22Rv1 (cell line): ENCODE results near the gene NFX1.

ENCODE experiments used
- H3K27ac ChIP-seq: fragments of 450-650 bp; 2 replicates; pipeline ENCODE4 v1.5.1; 2017
- ZFX ChIP-seq: fragments of 450-650 bp; IDR thresholded peaks from 2 replicates; pipeline ENCODE4 v1.6.1; 2017; ENCODE audit warnings: antibody characterized with exemption, borderline replicate concordance
- TF ChIP-seq, protein P1 (sequence below): fragments of 450-650 bp; IDR thresholded peaks from 2 replicates; pipeline ENCODE4 v1.5.1; 2017; ENCODE audit warnings: mild to moderate bottlenecking

Gene NFX1

DNA sequence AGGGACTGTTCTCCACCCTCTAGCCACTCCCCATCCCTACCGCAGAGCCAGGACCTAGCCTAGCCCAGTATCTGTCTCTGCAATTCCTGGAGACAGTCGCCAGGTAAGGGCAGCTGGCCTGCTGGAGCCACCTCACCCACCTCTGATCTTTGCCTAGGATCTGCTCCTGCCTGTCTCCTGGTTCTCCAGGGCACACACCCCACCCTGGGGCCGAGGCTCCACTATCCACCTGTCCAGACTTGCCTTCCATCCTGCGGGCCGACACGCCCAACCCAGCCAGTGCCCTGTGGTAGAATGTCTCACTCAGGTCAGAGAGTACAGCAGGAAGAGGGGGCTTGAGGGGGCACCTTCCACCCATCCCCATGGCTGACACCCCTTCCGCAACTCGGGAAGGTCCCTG is 127.8 kb downstream of the NFX1 start:
- H3K27ac ChIP-seq, result peak overlapping the region; percentile 76
- TF ChIP-seq, protein P1, sequence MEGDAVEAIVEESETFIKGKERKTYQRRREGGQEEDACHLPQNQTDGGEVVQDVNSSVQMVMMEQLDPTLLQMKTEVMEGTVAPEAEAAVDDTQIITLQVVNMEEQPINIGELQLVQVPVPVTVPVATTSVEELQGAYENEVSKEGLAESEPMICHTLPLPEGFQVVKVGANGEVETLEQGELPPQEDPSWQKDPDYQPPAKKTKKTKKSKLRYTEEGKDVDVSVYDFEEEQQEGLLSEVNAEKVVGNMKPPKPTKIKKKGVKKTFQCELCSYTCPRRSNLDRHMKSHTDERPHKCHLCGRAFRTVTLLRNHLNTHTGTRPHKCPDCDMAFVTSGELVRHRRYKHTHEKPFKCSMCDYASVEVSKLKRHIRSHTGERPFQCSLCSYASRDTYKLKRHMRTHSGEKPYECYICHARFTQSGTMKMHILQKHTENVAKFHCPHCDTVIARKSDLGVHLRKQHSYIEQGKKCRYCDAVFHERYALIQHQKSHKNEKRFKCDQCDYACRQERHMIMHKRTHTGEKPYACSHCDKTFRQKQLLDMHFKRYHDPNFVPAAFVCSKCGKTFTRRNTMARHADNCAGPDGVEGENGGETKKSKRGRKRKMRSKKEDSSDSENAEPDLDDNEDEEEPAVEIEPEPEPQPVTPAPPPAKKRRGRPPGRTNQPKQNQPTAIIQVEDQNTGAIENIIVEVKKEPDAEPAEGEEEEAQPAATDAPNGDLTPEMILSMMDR, result no peak
- TF ChIP-seq ZFX, result no peak

DNA sequence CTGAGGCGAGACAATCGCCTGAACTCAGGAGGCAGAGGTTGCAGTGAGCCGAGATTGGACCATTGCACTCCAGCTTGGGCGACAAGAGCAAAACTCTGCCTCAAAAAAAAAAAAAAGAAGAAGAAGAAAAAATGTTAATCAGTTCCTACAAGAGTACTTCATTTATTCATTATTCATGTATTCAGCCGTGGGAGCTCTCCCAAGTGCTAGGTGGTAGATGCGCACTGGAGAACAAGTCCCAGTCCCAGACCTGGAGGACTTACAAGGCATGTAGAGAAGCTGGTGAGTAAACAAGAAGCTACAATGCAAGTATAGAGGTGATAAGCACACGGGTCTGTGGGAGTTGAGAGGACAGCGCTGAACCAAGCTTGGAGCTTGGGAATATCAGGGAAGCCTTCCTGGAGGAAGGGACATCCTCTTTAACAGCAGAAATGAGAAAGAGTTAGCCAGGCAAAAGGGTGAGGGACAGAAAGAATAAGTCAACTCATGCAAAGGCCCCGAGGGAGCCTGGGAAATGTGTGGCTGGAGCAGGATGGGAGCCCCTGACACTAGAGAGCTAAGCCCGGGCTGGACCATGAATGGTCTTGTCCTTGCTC is 129.5 kb downstream of the NFX1 start:
- peak overlapping the region; percentile 27 for H3K27ac ChIP-seq
- TF ChIP-seq, protein P1, result no peak
- TF ChIP-seq ZFX, result no peak
